Measurements from ENCODE around the gene NFIA.

The NFIA gene

DNA sequence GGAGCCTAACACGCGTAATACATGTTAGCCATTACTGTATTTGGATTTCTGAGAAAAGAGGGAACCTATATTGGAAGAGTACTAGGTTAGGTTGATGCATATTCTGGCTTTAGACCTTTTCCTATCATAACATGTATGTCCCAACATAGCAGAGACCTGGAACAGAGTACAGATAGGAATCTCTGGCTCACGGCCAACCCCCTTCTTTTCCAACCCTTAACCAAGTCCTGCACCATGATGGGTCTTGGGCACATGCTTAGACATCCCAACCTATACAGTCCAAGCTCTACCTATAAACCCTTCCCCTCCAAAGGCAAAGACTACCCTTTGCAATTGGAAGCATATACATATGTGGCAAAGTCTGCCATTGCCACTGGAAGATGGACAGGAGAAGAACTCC is 414.7 kb downstream of the NFIA start:
- DNase-seq (ENCODE audit: low spot score), result no peak
- Histone ChIP-seq H3K27ac (no peak overlapping the region), H3K4me3 (no peak overlapping the region)
- TF ChIP-seq, protein P1, sequence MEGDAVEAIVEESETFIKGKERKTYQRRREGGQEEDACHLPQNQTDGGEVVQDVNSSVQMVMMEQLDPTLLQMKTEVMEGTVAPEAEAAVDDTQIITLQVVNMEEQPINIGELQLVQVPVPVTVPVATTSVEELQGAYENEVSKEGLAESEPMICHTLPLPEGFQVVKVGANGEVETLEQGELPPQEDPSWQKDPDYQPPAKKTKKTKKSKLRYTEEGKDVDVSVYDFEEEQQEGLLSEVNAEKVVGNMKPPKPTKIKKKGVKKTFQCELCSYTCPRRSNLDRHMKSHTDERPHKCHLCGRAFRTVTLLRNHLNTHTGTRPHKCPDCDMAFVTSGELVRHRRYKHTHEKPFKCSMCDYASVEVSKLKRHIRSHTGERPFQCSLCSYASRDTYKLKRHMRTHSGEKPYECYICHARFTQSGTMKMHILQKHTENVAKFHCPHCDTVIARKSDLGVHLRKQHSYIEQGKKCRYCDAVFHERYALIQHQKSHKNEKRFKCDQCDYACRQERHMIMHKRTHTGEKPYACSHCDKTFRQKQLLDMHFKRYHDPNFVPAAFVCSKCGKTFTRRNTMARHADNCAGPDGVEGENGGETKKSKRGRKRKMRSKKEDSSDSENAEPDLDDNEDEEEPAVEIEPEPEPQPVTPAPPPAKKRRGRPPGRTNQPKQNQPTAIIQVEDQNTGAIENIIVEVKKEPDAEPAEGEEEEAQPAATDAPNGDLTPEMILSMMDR (IDR thresholded peaks at IDR 0.05), result no peak

DNA sequence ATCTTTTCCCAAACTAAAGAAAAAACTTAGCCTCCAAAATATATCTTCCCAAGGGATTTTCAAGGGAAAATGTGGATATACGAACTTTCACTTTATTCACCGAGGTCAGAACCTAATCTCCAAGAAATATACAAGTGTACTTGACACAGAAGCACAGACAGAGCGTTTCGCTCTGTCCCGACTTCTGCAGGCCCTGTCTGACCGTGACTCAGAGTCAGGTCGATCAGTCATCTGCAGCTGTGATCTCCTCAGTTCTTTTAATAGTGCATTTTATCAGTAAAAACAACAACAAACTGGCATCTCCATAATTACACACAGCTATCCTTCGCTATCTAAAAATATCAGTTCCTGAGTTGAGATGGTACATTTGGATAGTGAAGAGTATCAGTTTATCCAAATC is 416.0 kb downstream of the NFIA start:
- H3K4me3 ChIP-seq, result no peak overlapping the region
- TF ChIP-seq, protein P1 (IDR thresholded peaks at IDR 0.05), result no peak
- no peak overlapping the region for H3K27ac ChIP-seq
- DNase-seq (ENCODE audit: low spot score), result no peak

DNA sequence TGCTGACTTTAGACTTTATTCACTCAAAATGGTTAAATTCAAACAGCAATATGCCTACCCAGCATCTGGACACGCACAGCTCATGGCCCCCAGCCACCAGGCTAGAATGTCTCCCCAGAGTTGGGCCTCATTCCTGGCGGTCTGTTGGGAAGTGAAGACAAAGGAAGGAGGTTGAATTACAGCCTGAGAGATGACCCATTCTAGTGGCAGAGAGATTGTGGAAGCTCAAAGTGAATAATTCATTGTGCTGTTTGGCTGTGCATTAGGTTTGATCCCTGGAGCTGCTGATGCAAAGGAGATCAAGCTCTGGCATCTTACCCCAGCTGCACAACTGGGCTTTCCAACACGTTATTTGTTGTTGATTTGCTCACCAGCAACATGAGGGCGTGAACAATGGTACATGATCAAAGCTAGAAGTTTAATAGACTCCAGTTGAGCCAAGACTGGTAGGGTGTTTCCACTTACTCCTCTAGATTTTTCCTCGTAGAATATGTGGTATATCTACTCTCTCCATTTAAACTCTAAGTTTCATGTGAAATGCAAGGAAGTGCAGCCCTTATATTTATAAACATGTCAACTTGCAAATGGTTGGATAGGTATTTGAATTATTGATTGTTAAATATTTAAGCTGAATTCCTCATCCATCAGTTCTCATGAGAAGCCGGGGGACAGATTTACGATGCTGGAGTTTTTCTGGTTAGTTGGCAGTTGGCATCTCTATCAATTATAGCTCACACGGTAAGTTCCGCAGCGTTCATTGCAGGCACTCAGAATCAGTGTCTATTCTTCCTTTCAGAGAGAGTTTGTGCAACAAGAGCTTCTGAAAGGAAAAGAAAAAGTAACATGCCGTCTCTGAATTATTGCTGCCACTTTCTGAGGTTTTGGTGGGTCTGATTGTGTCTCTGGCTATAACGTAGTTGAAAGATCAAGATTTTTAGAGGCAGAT is 419.9 kb downstream of the NFIA start:
- no peak for DNase-seq (ENCODE audit: low spot score)
- H3K4me3 ChIP-seq, result no peak overlapping the region
- TF ChIP-seq, protein P1 (IDR thresholded peaks at IDR 0.05), result no peak
- no peak overlapping the region for H3K27ac ChIP-seq

DNA sequence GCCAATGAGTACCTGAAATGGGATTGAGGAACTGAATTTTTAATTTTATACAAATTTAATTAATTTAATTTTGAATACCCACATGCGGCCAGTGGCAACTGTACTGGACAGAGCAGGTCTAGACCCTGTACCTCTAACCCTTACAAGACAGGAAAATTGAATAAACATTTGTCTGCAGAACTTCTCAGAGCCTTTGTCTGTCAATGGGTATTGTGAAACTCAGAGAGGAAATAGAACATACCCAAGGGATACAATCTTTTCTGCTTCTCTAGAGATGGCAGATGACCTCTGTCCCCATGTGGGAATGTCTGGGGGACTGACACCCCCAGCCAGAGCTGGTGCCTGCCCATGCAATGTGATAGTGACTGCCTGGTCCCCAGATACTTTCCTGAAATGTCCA is 421.9 kb downstream of the NFIA start:
- TF ChIP-seq, protein P1 (IDR thresholded peaks at IDR 0.05), result no peak
- DNase-seq (ENCODE audit: low spot score), result no peak
- no peak overlapping the region for H3K27ac ChIP-seq
- H3K4me3 ChIP-seq, result no peak overlapping the region

DNA sequence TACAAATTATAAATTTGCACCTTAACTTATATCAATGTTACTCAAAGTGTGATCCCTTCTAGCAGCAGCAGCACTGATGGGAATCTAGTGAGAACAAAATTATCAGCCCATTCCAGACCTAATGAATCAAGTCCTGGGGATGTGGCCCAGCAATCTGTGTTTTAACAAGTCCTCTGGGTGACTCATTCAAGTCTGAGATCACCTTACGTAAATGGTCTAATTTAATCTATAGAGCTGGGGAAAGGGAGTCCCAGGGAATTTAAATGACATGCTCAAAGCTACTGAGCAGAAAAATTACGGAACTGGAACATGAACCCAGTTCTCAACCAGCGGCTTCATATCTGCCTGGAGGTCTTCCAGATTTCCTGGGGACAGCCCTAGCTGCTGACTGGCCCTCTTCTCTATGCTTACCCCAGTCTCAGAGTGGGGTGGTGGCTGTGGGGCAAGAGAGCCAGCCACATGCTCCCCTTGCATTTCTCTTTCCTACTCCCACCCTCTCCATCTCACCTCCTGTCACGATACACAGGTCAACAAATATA is 422.6 kb downstream of the NFIA start:
- no peak for DNase-seq (ENCODE audit: low spot score)
- TF ChIP-seq, protein P1 (IDR thresholded peaks at IDR 0.05), result no peak
- Histone ChIP-seq H3K27ac (no peak overlapping the region), H3K4me3 (no peak overlapping the region)

DNA sequence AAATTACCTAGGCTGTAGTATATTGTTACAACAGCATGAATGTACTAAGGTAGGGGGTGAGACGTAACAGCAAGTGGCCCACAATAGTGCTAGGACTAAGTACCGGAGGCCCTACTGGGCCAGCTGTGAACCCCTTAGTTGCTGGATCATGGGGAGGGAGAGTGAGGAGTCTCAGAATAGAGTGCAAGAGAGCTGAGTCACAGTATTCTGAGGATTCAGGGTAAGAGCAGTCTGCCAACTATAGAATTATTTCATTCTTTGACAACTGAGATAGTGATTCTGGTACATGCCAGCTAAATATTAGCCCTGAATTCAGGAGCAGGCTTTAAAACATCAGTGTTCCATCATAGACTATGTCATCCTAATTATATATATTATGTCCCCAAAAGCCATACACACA is 423.9 kb downstream of the NFIA start:
- no peak for DNase-seq (ENCODE audit: low spot score)
- Histone ChIP-seq H3K4me3 (no peak overlapping the region), H3K27ac (no peak overlapping the region)
- TF ChIP-seq, protein P1 (IDR thresholded peaks at IDR 0.05), result no peak

All from coronary artery (tissue), 2 donors.